Measurements from ENCODE around the gene KCNS1.

- TF ChIP-seq POLR2A (IDR thresholded peaks at IDR 0.05; ENCODE audit: borderline replicate concordance, extremely low read depth, insufficient read depth, insufficient read length), result no peak
- no peak for TF ChIP-seq CTCF (IDR thresholded peaks at IDR 0.05 in 2 of 3, conservative IDR thresholded peaks at IDR 0.05 in 1 of 3; ENCODE audit: borderline replicate concordance in 1 of 3, insufficient read depth in 1 of 3, low read depth in 2 of 3, low read length in 2 of 3)
- no peak for TF ChIP-seq EZH2 (IDR thresholded peaks at IDR 0.05)
- TF ChIP-seq YY1 (IDR thresholded peaks at IDR 0.05; ENCODE audit: extremely low read depth, insufficient replicate concordance, low read depth, low read length), result no peak
These were observed 9.4 kb upstream of the KCNS1 start for GRCh38 chr20:45110301-45110700.

All from HCT116 (cell line).